ENCODE data around the gene NPY4R2. TPM values are rescaled to one million over a fixed set of nuclear protein-coding genes. Genes with fewer than 3 reads are reported as not detected.

Gene NPY4R2
- 1.6 TPM for total RNA-seq

GRCh38 chr10:47918475-47918874, at the start of gene NPY4R2:
Gene NPY4R2 (plus strand): TSS chr10:47918662. CDS start chr10:47921988, 3,326 bp downstream.

Other genes with a start within 250 kb of the NPY4R2 start
- 1.4 TPM for gene SYT15B, start 155.1 kb upstream of the NPY4R2 start, total RNA-seq
- not detected for gene FAM25C, start 81.1 kb downstream of the NPY4R2 start, total RNA-seq